Mucosa of descending colon (tissue), 3 donors: ENCODE measurements around the gene OR4Q2. TPM values are rescaled to one million over a fixed set of nuclear protein-coding genes. Genes with fewer than 3 reads are reported as not detected.

Experiments used
- ATAC-seq: fragments of 200-7000 bp; cut with Tn5 transposase; one replicate; pipeline ENCODE4 v1.9.1; 2020; ENCODE audit warnings: mild to moderate bottlenecking, moderate library complexity
- DNase-seq, 3 donors: peaks; one replicate each; pipeline ENCODE4 v3.0.0-alpha.2; 2020
- H3K36me3 ChIP-seq: fragments of 200-600 bp; one replicate; pipeline ENCODE4 v1.8.0; 2021; ENCODE audit warnings: low read depth, mild to moderate bottlenecking
- H3K4me1 ChIP-seq: fragments of 200-600 bp; one replicate; pipeline ENCODE4 v1.8.0; 2021; ENCODE audit warnings: low read depth, mild to moderate bottlenecking
- H3K4me3 ChIP-seq: fragments of 200-600 bp; one replicate; pipeline ENCODE4 v1.8.0; 2021; ENCODE audit warnings: mild to moderate bottlenecking
- H3K9me3 ChIP-seq: fragments of 200-600 bp; one replicate; pipeline ENCODE4 v1.8.0; 2021; ENCODE audit warnings: mild to moderate bottlenecking
- CTCF ChIP-seq: fragments of 200-600 bp; IDR thresholded peaks from one replicate; pipeline ENCODE4 v1.8.0; 2022; ENCODE audit warnings: antibody characterized with exemption, mild to moderate bottlenecking
- intact Hi-C, 2 donors: fragments of 100-400 bp; cut with DNase I in 1 of 2; cut with micrococcal nuclease in 1 of 2; formaldehyde crosslinking; loops; one replicate each; pipeline versions ENCODE4 v1.11.0 to v1.11.1; 2022; cut with DNase I, micrococcal nuclease
- total RNA-seq, 3 donors: library from RNA; stranded (reverse); fragmentation: NEBNext Ultra II Directional in 2 of 3; extraction: Animal tissue kit (Norgen Biotek cat#: 25700) in 2 of 3; gene quantifications; one replicate each; pipeline versions ENCODE4 v1.2.1 to v1.2.4, GENCODE V29; 2021 to 2023
- donor health status: DM: no; HTN: no; CAD: no; lungs with moderate emphysema.
- donor health status: DM: no; HTN: no; CAD: no.
- donor health status: DM: no; HTN: yes; CAD: no.

Gene OR4Q2
- total RNA-seq, 3 donors from 2014 or later, result not detected

DNA sequence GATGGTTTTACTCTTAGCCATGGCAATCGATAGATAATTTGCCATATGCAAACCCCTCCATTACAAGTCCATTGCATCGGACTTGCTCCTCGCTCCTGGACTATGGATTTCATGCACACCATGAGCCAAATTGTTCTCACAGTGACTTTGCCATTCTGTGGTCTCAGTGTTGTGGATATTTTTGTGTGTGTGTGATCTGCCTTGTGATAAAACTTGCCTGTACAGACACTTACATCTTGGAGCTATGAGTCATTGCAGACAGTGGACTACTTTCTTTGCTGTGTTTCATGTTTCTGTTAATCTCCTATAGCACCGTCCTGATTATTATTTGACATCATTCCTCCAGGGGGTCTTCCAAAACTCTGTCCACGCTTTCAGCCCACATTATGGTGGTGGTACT, 42.3 kb downstream of the OR4Q2 start:
- no peaks in the 10 kb centered on the region for H3K36me3 ChIP-seq
- H3K4me1 ChIP-seq, result no peaks in the 10 kb centered on the region
- ATAC-seq (no peak), DNase-seq (no peak)
- peaks cover 26% of the 10 kb centered on the region for H3K9me3 ChIP-seq
- H3K4me3 ChIP-seq, result no peak overlapping the region
- no peak for TF ChIP-seq CTCF
- intact Hi-C loops, result no loop called here

GRCh38 chr14:20048202-20048601, 46.2 kb downstream of the OR4Q2 start:
- ATAC-seq, result no peak
- Histone ChIP-seq H3K4me1 (no peaks in the 10 kb centered on the region), H3K4me3 (no peak overlapping the region), H3K9me3 (peaks cover 17% of the 10 kb centered on the region), H3K36me3 (no peaks in the 10 kb centered on the region)
- TF ChIP-seq CTCF, result no peak
- no peak for DNase-seq
- intact Hi-C loops, result no loop called here

Other genes starting within 250 kb of the OR4Q2 start
- gene OR4M1, start 228.7 kb upstream of the OR4Q2 start, total RNA-seq, result not detected
- not detected for gene OR4N2, start 198.4 kb upstream of the OR4Q2 start, total RNA-seq
- gene OR4K2, start 127.0 kb upstream of the OR4Q2 start, total RNA-seq, result not detected
- gene OR4K5, start 81.6 kb upstream of the OR4Q2 start, total RNA-seq, result not detected
- not detected for gene OR4K1, start 71.2 kb upstream of the OR4Q2 start, total RNA-seq
- not detected for gene OR4K15, start 26.6 kb upstream of the OR4Q2 start, total RNA-seq
- gene OR4K14, start 17.1 kb downstream of the OR4Q2 start, total RNA-seq, result not detected
- gene OR4K13, start 33.9 kb downstream of the OR4Q2 start, total RNA-seq, result not detected
- gene OR4L1, start 57.9 kb downstream of the OR4Q2 start, total RNA-seq, result not detected
- not detected for gene OR4K17, start 108.6 kb downstream of the OR4Q2 start, total RNA-seq
- not detected for gene OR4N5, start 136.7 kb downstream of the OR4Q2 start, total RNA-seq
- not detected for gene OR11G2, start 188.7 kb downstream of the OR4Q2 start, total RNA-seq
- not detected for gene OR11H6, start 221.5 kb downstream of the OR4Q2 start, total RNA-seq
- gene OR11H7, start 226.8 kb downstream of the OR4Q2 start, total RNA-seq, result not detected
- gene OR11H4, start 237.1 kb downstream of the OR4Q2 start, total RNA-seq, result not detected